GM19351 (cell line): Measurements from ENCODE around the gene WFDC9.
"Not testable (repeated sequence)": the region's sequence is repeated elsewhere in the genome, so short reads cannot be mapped to it uniquely, and the experiment has no call there.

Experiments
- ATAC-seq: cut with Tn5 transposase; IDR thresholded peaks from one replicate; pipeline ENCODE4 v1.9.1; 2021; ENCODE audit warnings: mild to moderate bottlenecking, moderate library complexity; ENCODE audit not compliant: unreplicated experiment

WFDC9 gene

GRCh38 chr20:45593498-45593897, 37.6 kb downstream of the WFDC9 start:
- ATAC-seq: no peak

GRCh38 chr20:45592574-45593189, 38.4 kb downstream of the WFDC9 start:
- ATAC-seq: no peak

DNA sequence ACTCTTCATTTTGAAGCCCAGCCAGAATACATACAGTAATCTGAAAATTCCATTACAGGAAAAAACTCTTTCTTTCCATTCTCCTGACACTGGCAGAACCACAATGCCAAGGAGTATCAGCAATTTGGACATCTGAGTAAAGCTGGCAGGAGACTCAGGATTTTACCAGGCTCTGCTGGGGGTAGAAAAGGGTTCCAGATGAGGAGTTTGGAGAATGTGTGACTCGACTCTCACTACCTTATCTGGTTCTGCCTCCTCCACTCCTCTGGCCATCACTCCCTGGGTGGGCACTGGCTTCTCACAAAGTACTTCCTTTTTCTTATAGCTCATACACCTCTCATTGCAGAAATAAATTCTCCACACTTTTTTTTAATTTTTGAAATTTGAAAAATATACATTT, 41.4 kb downstream of the WFDC9 start:
- no peak for ATAC-seq

DNA sequence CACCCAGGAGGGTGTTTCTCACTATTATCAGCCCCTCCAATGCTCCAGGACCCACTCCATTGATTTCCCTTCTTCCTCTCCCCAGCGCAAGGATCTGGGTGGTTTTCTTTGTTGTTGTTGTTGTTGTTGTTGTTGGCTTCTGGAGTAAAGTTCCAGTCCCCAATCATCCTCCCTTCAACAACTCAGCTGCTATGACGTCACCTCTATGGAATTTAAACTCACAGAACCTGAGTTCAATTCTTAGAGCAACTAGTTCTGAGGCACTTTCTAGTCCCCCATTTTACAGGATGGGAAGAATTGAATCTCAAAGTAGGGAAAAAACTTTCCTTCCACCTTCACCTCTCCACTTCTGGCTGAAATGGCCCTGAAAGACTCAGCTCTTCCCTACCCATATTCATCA, 42.3 kb downstream of the WFDC9 start:
- no peak for ATAC-seq

DNA sequence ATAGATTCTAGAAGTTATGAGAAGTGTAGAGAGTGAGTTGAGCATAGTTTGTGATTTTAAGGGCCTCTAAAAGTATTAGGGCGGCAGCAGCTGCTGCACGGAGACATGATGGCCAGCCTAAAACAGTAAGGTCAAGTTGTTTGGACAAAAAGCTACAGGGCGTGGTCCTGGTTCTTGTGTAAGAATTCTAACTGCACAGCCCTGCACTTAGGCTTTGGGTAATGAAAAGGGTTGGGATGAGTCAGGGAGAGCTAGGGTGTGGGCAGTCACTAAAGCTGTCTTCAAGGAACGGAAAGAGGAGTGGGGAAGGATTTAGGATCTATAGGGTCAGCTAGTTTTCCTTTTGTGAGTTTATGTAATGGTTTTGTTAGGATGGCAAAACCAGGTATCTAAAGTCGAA, 45.1 kb downstream of the WFDC9 start:
- not testable (repeated sequence) for ATAC-seq

- not testable (repeated sequence) for ATAC-seq
These were observed 46.8 kb downstream of the WFDC9 start for GRCh38 chr20:45584294-45584693.

- ATAC-seq: no peak
These were observed 47.6 kb downstream of the WFDC9 start for GRCh38 chr20:45583502-45583901.

DNA sequence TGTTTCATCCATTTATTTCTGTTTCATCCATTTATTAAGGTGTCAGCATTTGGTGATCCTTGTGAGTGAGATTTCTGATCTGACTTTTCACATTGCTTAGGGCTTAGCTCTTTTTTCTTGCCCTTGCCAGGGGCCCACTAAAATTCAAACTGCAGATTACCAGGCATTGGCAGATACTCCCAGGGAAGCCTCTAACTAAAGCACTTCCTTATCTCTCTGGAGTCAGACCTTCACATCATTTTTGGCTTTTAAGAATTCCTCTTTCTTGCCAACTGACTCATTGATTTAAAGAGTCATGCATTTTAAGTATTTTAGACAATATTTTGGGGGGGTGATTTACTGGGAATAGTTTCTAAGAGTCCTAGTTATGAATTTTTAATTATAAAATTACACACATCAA, 49.4 kb downstream of the WFDC9 start:
- ATAC-seq: no peak

DNA sequence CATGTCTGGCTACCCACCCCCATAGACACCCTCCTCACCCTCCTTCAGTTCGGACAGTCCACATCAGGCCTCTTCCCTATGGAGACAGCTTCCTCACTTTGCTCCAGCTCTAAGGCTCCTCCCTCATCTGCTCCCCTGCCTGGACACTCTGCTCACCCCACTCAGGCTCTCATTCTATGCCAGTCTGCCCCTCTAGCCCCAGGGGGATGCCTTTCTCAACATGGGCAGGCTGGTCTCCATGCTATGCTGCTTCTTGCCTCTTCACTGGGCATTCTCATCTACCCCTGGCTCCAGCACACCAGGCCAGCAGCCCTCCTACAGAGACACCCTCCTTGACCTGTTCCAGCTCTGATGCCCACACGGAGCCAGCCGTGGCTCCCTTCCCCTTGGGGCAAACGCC, 51.9 kb downstream of the WFDC9 start, which contains the start of gene WFDC8:
WFDC8 (minus strand) TSS at position 101 of the 400 bp plus-strand sequence; CDS start at position 64, 37 bp downstream.
- no peak for ATAC-seq

- ATAC-seq: no peak
These were observed 52.9 kb downstream of the WFDC9 start for GRCh38 chr20:45578231-45578630.

DNA sequence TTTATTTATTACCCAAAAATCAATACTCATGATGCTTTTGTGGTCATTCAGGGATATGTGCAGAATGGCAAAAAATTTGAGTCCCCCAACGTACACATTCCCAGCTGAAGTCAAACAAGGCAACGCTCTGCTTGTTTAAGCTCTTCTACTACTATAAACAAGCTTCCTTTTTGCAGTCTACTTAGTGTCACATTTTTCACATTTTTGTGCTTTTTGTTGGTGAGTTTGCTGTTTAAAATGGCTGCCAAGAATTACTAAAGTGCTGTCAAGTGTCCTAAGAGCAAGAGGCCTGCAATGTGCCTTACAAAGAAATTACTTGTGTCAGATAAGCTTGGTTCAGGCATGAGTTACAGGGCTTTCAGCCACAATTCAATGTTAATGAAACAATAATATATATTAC, 54.1 kb downstream of the WFDC9 start:
- no peak for ATAC-seq

DNA sequence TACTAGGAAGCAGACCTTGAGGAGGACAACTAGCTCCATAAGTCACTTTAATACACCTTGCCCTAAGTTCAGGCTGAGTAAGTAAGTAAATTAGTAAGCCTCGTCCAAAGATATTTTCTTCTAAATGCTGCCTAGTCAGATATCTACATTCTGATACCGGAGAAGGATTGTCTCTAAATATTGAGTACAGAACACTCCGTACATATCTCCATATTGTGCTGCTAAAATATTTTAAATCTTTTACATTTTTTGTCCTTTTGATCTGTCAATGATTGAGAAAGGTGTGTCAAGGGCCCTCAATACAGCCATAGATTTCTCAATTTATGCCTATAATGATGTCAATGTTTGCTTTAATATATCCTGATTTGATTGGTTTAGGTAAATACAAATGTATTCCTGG, 55.2 kb downstream of the WFDC9 start:
- ATAC-seq: no peak

DNA sequence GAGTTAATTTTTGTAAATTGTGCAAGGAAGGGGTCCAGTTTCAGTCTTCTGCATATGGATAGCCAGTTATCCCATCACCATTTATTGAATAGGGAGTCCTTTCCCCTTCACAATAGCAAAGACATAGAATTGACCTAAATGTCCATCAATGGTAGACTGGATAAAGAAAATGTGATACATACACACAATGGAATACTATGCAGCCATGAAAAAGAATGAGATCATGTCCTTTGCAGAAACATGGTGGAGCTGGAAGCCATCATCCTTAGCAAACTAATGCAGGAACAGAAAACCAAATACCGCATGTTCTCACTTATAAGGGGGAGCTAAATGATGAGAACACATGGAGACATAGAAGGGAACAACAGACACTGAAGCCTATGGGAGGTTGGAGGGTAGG, 61.4 kb downstream of the WFDC9 start:
- not testable (repeated sequence) for ATAC-seq

DNA sequence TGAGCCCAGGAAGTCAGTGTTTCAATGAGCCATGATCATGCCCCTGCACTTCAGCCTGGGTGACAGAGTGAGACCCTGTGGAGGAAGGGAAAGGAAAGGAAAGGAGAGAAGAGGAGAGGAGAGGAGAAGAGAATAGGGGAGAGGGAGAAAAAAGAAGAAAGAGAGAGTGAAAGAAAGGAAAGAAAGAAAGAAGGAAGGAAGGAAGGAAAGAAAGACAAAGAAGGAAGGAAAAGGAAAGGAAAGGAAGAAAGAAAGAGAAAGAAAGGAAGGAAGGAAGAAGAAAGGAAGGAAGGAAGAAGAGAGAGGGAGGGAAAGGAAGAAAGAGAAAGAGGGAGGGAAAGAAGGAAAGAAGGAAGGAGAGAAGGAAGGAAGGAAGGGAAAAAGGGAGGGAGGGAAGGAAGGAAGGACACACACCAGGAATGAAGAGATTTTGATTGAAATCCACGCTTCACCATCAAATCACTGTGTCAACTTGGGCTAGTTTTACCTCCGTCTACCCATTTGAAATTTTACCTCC, 66.3 kb downstream of the WFDC9 start:
- ATAC-seq: no peak
